Activated T-helper 2 cell treated with anti-CD3 and anti-CD28 coated beads, Interferon-gamma antibody, Interleukin-2, Interleukin-4, amounts not matched to agents 10 μg/mL and 5 μg/mL and 100 μg/mL, durations not matched to agents 14 hours and 24 hours and 36 hours (primary cell): ENCODE measurements around the gene GALNTL6. TPM values are rescaled to one million over a fixed set of nuclear protein-coding genes. Genes with fewer than 3 reads are reported as not detected.
"Not testable (repeated sequence)": the region's sequence is repeated elsewhere in the genome, so short reads cannot be mapped to it uniquely, and the experiment has no call there.

ENCODE experiments used
- DNase-seq: peaks from one replicate; pipeline ENCODE4 v3.0.0; 2021; ENCODE audit warnings: low spot score
- H3K27ac Mint-ChIP-seq: one replicate; pipeline ENCODE4 v1.8.0; 2021; ENCODE audit warnings: mixed read lengths
- H3K27me3 Mint-ChIP-seq: one replicate; pipeline ENCODE4 v1.8.0; 2021; ENCODE audit warnings: low read depth, mixed read lengths
- H3K36me3 Mint-ChIP-seq: one replicate; pipeline ENCODE4 v1.8.0; 2021; ENCODE audit warnings: low read depth, mixed read lengths
- H3K4me1 Mint-ChIP-seq: one replicate; pipeline ENCODE4 v1.8.0; 2021; ENCODE audit warnings: low read depth, mixed read lengths
- H3K4me3 Mint-ChIP-seq: one replicate; pipeline ENCODE4 v1.8.0; 2021; ENCODE audit warnings: low read depth, mild to moderate bottlenecking, moderate library complexity, mixed read lengths
- H3K9me3 Mint-ChIP-seq: one replicate; pipeline ENCODE4 v1.8.0; 2021; ENCODE audit warnings: mixed read lengths
- intact Hi-C: fragments of 100-400 bp; cut with micrococcal nuclease; formaldehyde crosslinking; loops from one replicate; pipeline ENCODE4 v1.15.1; 2023
- total RNA-seq: library from RNA; stranded (reverse); gene quantifications from 2 replicates; pipeline ENCODE4 v1.2.3, GENCODE V29; 2022

Gene GALNTL6
- total RNA-seq, 1 donor from 2014 or later, result not detected

DNA sequence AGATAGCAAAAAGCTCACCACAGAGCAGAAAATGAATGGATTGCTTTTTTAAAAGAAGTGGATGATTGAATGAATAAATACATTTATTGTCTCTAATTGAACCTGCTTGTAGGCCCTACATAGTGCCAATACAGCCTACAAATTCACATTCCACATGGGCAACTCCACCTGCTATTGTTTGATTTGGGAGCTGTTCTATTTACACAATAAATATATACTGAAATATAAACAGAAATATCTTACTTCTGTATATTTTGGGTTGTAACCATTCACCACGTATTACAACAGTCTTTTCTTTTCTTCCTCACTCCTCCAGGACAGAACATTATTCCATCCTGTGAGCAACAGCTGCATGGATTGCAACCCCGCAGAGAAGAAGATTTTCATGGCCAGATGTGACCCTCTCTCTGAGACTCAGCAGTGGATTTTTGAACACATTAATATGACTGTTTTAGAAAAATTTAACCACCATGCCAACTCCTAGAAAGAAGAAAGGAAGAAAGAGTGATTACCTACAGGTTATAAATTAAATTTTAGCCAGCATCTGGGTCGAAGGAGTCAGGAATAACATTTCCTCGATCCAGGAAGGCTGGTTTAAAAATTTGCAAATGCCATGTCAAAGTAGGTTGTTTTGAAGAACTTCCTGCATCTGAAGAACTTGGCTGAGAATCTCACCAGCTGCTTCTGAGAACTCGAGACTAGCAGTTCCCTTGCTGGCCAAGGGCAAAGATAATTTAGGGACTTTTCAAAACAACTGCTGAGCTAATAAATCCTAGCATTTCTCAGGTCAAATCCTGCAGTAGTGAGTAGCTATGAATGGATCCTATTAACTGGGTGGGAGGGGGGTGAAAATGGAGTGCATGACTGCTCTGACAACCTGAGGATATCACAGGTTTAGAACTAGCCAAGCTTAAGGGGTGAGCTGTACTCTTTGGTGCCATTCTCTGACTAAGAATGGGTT, 1226.7 kb downstream of the GALNTL6 start:
- H3K27ac Mint-ChIP-seq, result no peak overlapping the region
- H3K36me3 Mint-ChIP-seq, result no peaks in the 10 kb centered on the region
- no peaks in the 10 kb centered on the region for H3K4me1 Mint-ChIP-seq
- H3K4me3 Mint-ChIP-seq, result no peak overlapping the region
- intact Hi-C loops, result no loop called here
- no peak for DNase-seq
- H3K27me3 Mint-ChIP-seq, result peaks cover 11% of the 10 kb centered on the region
- H3K9me3 Mint-ChIP-seq, result no peaks in the 10 kb centered on the region

- intact Hi-C loops, result no loop called here
- peaks cover 11% of the 10 kb centered on the region for H3K27me3 Mint-ChIP-seq
- H3K4me3 Mint-ChIP-seq, result no peak overlapping the region
- H3K4me1 Mint-ChIP-seq, result no peaks in the 10 kb centered on the region
- no peaks in the 10 kb centered on the region for H3K36me3 Mint-ChIP-seq
- no peak for DNase-seq
- H3K27ac Mint-ChIP-seq, result no peak overlapping the region
- H3K9me3 Mint-ChIP-seq, result no peaks in the 10 kb centered on the region
These were observed 1228.3 kb downstream of the GALNTL6 start for GRCh38 chr4:173041482-173041881.

- not testable (repeated sequence) for H3K9me3 Mint-ChIP-seq, DNase-seq
These were observed 1228.9 kb downstream of the GALNTL6 start for GRCh38 chr4:173042139-173042538.

GRCh38 chr4:173044340-173044739, 1231.1 kb downstream of the GALNTL6 start:
- H3K4me3 Mint-ChIP-seq, result no peak overlapping the region
- no peaks in the 10 kb centered on the region for H3K4me1 Mint-ChIP-seq
- H3K27ac Mint-ChIP-seq, result no peak overlapping the region
- H3K9me3 Mint-ChIP-seq, result no peaks in the 10 kb centered on the region
- DNase-seq, result no peak
- intact Hi-C loops, result no loop called here
- H3K36me3 Mint-ChIP-seq, result no peaks in the 10 kb centered on the region
- peaks cover 4% of the 10 kb centered on the region for H3K27me3 Mint-ChIP-seq

More at GRCh38 chr4:173042139-173042538, 1228.9 kb downstream of the GALNTL6 start:
- H3K27ac Mint-ChIP-seq, H3K36me3 Mint-ChIP-seq, H3K4me1 Mint-ChIP-seq, H3K4me3 Mint-ChIP-seq, intact Hi-C loops: not testable (repeated sequence)
- H3K27me3 Mint-ChIP-seq, result peaks cover 11% of the 10 kb centered on the region

- Mint-ChIP-seq H3K36me3 (no peaks in the 10 kb centered on the region), H3K27ac (no peak overlapping the region), H3K9me3 (no peaks in the 10 kb centered on the region), H3K4me3 (no peak overlapping the region), H3K4me1 (no peaks in the 10 kb centered on the region), H3K27me3 (peaks cover 3% of the 10 kb centered on the region)
- no peak for DNase-seq
- intact Hi-C loops, result no loop called here
These were observed 1232.4 kb downstream of the GALNTL6 start for GRCh38 chr4:173045571-173045970.

DNA sequence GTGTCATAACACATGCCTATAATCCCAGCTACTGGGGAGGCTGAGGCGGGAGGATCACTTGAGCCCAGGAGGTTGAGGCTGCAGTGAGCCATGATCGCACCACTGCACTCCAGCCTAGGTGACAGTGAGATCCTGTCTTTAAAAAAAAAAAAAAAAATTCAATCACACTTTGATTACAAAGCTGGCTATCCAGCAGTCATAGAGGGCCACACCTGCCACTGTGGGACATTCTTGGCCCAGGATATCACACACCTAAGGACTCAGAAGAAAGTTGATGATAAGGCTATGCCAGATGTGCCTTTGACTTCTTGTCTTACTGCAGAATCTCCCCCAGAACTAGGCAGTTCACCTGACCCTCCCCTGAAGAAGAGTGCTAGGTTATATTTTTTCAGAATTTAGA, 1232.9 kb downstream of the GALNTL6 start:
- H3K36me3 Mint-ChIP-seq, result no peaks in the 10 kb centered on the region
- no peaks in the 10 kb centered on the region for H3K4me1 Mint-ChIP-seq

GRCh38 chr4:173046818-173047217, 1233.6 kb downstream of the GALNTL6 start:
- H3K27ac Mint-ChIP-seq, result no peak overlapping the region
- intact Hi-C loops, result no loop called here
- no peaks in the 10 kb centered on the region for H3K9me3 Mint-ChIP-seq
- H3K27me3 Mint-ChIP-seq, result peaks cover 2% of the 10 kb centered on the region
- DNase-seq, result no peak
- no peaks in the 10 kb centered on the region for H3K36me3 Mint-ChIP-seq
- no peak overlapping the region for H3K4me3 Mint-ChIP-seq
- H3K4me1 Mint-ChIP-seq, result no peaks in the 10 kb centered on the region

More for the DNA sequence above, 1232.9 kb downstream of the GALNTL6 start:
- no peak overlapping the region for H3K4me3 Mint-ChIP-seq
- intact Hi-C loops, result no loop called here
- no peaks in the 10 kb centered on the region for H3K9me3 Mint-ChIP-seq
- no peak overlapping the region for H3K27ac Mint-ChIP-seq
- DNase-seq, result no peak
- peaks cover 2% of the 10 kb centered on the region for H3K27me3 Mint-ChIP-seq

DNA sequence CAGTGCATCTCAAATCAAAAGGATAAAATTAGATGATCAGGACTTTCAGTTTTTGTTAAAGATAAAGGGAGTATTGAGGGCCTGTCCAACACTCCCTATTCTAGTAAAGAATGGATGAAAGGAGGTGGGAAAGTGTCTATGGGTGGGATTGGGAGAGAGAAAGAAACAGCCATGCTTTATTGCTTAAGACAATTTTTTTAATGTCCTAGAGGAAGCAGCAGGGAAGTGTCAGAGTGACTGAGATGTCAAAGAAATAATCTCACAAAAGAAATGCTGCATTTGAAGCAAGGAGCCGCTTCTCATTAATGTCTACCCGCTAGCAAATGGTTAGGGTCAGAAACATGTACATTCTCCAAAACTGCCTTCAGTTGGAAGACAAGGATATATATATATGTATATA, 1238.0 kb downstream of the GALNTL6 start:
- no peaks in the 10 kb centered on the region for H3K9me3 Mint-ChIP-seq
- no peaks in the 10 kb centered on the region for H3K4me1 Mint-ChIP-seq
- no peak overlapping the region for H3K4me3 Mint-ChIP-seq
- intact Hi-C loops, result no loop called here
- DNase-seq, result no peak
- H3K36me3 Mint-ChIP-seq, result no peaks in the 10 kb centered on the region
- H3K27ac Mint-ChIP-seq, result no peak overlapping the region
- H3K27me3 Mint-ChIP-seq, result peaks cover 1% of the 10 kb centered on the region

GRCh38 chr4:173051716-173052115, 1238.5 kb downstream of the GALNTL6 start:
- Mint-ChIP-seq H3K27me3 (peaks cover 1% of the 10 kb centered on the region), H3K4me3 (no peak overlapping the region), H3K4me1 (no peaks in the 10 kb centered on the region), H3K9me3 (no peaks in the 10 kb centered on the region), H3K27ac (no peak overlapping the region), H3K36me3 (no peaks in the 10 kb centered on the region)
- DNase-seq, result no peak
- intact Hi-C loops, result no loop called here

DNA sequence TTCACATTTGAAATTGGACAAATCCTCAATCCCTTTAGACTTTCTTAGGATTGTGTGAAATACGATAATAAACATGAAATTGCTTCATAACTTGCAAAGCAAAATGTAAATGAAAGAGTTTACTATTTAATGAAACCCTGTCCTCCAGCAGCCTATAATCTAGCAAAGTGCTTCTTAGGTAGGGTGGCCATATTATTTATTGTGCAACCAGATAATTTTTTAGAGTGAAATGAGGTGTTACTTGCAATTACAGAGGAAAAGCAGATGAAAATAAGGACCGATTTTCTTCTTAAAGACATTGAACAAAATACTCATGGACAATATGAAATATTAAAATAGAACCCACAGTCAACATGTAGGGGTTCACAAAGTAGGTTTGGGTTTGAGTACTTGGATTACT, 1239.2 kb downstream of the GALNTL6 start:
- intact Hi-C loops, result no loop called here
- DNase-seq, result no peak
- H3K27me3 Mint-ChIP-seq, result peaks cover 1% of the 10 kb centered on the region
- no peak overlapping the region for H3K27ac Mint-ChIP-seq
- no peak overlapping the region for H3K4me3 Mint-ChIP-seq
- H3K4me1 Mint-ChIP-seq, result no peaks in the 10 kb centered on the region
- H3K9me3 Mint-ChIP-seq, result no peaks in the 10 kb centered on the region
- H3K36me3 Mint-ChIP-seq, result no peaks in the 10 kb centered on the region

DNA sequence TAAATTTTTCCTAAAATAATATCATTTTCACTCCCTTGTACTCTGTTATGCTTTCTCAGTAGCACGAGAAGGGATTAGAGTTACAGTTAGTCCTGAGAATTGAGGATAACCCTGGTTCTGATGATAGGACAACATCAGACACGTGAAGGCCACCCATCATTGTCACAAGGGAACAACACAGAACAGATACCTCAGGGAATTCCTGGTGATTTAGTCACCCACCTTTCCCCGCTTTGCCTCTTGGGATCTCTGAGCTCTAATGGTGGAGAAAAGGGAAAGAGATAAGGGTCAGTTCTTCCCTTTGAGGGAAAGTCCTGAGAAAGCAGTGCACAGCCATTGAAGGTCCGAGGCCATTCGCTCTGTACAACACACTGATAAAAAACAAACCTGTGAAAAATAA, 1243.1 kb downstream of the GALNTL6 start:
- H3K27ac Mint-ChIP-seq, result no peak overlapping the region
- peaks cover 1% of the 10 kb centered on the region for H3K27me3 Mint-ChIP-seq
- no peak for DNase-seq
- intact Hi-C loops, result no loop called here
- no peaks in the 10 kb centered on the region for H3K36me3 Mint-ChIP-seq
- H3K9me3 Mint-ChIP-seq, result no peaks in the 10 kb centered on the region
- no peaks in the 10 kb centered on the region for H3K4me1 Mint-ChIP-seq
- no peak overlapping the region for H3K4me3 Mint-ChIP-seq

- Mint-ChIP-seq H3K4me1 (no peaks in the 10 kb centered on the region), H3K4me3 (no peak overlapping the region), H3K27me3 (peaks cover 1% of the 10 kb centered on the region), H3K36me3 (no peaks in the 10 kb centered on the region), H3K27ac (no peak overlapping the region), H3K9me3 (no peaks in the 10 kb centered on the region)
- intact Hi-C loops, result no loop called here
- DNase-seq, result no peak
These were observed 1243.5 kb downstream of the GALNTL6 start for GRCh38 chr4:173056710-173057109.

DNA sequence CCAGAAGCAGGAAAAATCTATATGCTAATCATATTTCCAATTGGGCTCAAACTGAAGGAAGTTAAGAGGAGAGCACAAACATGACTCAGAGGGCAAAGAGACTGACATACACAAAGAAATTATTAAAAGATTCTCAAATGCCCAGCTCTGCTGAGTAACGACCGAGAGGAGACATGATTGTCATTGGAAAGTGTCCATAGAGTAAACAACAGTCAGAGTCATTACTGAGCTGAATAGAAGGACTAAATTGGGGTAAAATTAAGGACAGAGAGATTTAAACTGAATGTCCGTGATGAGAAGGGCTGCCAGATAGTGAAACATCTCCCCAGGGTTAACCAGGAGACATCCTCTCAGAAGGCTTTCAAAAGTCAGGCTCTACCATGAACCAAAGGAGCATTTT, 1244.2 kb downstream of the GALNTL6 start:
- intact Hi-C loops, result no loop called here
- Mint-ChIP-seq H3K4me1 (no peaks in the 10 kb centered on the region), H3K27ac (no peak overlapping the region), H3K4me3 (no peak overlapping the region), H3K9me3 (no peaks in the 10 kb centered on the region), H3K36me3 (no peaks in the 10 kb centered on the region), H3K27me3 (peaks cover 1% of the 10 kb centered on the region)
- no peak for DNase-seq
